H1 (cell line): ENCODE measurements around the gene NDST3. TPM values are rescaled to one million over a fixed set of nuclear protein-coding genes. Genes with fewer than 3 reads are reported as not detected.

ENCODE experiments used
- CTCF ChIA-PET: fragments of 300-600 bp; sonication (Branson Sonifier 250); formaldehyde crosslinking; loops from one replicate; lab custom pipeline; 2021; ENCODE audit not compliant: partially characterized antibody; lab: Charles Lee
- POLR2A ChIA-PET: fragments of 300-600 bp; sonication (Branson Sonifier 250); formaldehyde crosslinking; loops from one replicate; lab custom pipeline; 2021; ENCODE audit warnings: inconsistent platforms; ENCODE audit not compliant: partially characterized antibody; lab: Charles Lee
- DNase-seq, 2 experiments: peaks; one replicate each; pipeline versions ENCODE4 v3.0.0 to v3.0.0-alpha.2; 2010 to 2022; ENCODE audit warnings: low spot score in 2 of 2, low read depth in 1 of 2, mixed read lengths in 1 of 2
- FAIRE-seq: peaks from 2 replicates; lab custom pipeline; 2011; peaks lifted over from hg19 to GRCh38; lab: Jason Lieb, UNC
- H2AFZ ChIP-seq: 2 replicates; pipeline ENCODE4 v1.8.1; 2012; ENCODE audit warnings: low read length, inconsistent platforms
- H2AK5ac ChIP-seq: 2 replicates; pipeline ENCODE4 v1.6.1; 2013; ENCODE audit warnings: low read depth, low read length
- H2BK120ac ChIP-seq: replicated peaks from 2 replicates; pipeline ENCODE3; 2013; ENCODE audit warnings: low read depth, low read length, inconsistent platforms
- H2BK12ac ChIP-seq: 2 replicates; pipeline ENCODE4 v1.6.1; 2013; ENCODE audit warnings: low read depth, low read length
- H2BK15ac ChIP-seq: 2 replicates; pipeline ENCODE4 v1.6.1; 2013; ENCODE audit warnings: low read length
- H2BK20ac ChIP-seq: 2 replicates; pipeline ENCODE4 v1.6.1; 2013; ENCODE audit warnings: low read length
- H2BK5ac ChIP-seq: 2 replicates; pipeline ENCODE4 v1.6.1; 2013; ENCODE audit warnings: low read depth, low read length
- H3K14ac ChIP-seq: 2 replicates; pipeline ENCODE4 v1.6.1; 2013; ENCODE audit warnings: inconsistent platforms; ENCODE audit not compliant: insufficient read length
- H3K18ac ChIP-seq: 2 replicates; pipeline ENCODE4 v1.6.1; 2013; ENCODE audit warnings: low read length; ENCODE audit errors: extremely low read depth
- H3K23ac ChIP-seq: 2 replicates; pipeline ENCODE4 v1.6.1; 2013; ENCODE audit warnings: inconsistent platforms; ENCODE audit not compliant: insufficient read length
- H3K23me2 ChIP-seq: 2 replicates; pipeline ENCODE4 v1.6.1; 2013; ENCODE audit warnings: low read depth, low read length
- H3K27ac ChIP-seq: 2 replicates; pipeline ENCODE4 v1.6.1; 2011; ENCODE audit warnings: low read depth, low read length, inconsistent platforms
- H3K27me3 ChIP-seq, 4 experiments: replicated peaks in 1 of 4; 1 replicate in 1 of 4; 2 replicates in 3 of 4; pipeline versions ENCODE4 v1.6.1 to v1.8.1; 2011 to 2013; ENCODE audit warnings: low read length in 3 of 4, mild to moderate bottlenecking in 3 of 4, inconsistent platforms in 2 of 4, mixed read lengths in 2 of 4, moderate library complexity in 1 of 4; ENCODE audit not compliant: control insufficient read depth in 3 of 4, insufficient read depth in 3 of 4; ENCODE audit errors: extremely low read depth in 1 of 4
- H3K36me3 ChIP-seq, 4 experiments: 2 replicates each; pipeline versions ENCODE4 v1.6.1 to v1.8.1; 2011 to 2013; ENCODE audit warnings: mild to moderate bottlenecking in 4 of 4, low read length in 3 of 4, moderate library complexity in 2 of 4, control low read depth in 1 of 4, inconsistent platforms in 1 of 4; ENCODE audit not compliant: insufficient read depth in 4 of 4, control insufficient read depth in 2 of 4
- H3K4ac ChIP-seq: replicated peaks from 2 replicates; pipeline ENCODE3; 2013; ENCODE audit warnings: low read length, low read depth, mixed read lengths, inconsistent platforms; ENCODE audit not compliant: insufficient read length
- H3K4me1 ChIP-seq, 4 experiments: replicated peaks in 1 of 4; 1 replicate in 1 of 4; 2 replicates in 3 of 4; pipeline versions ENCODE4 v1.6.1 to v1.8.1; 2011 to 2013; ENCODE audit warnings: low read length in 3 of 4, inconsistent platforms in 2 of 4, mixed read lengths in 1 of 4; ENCODE audit not compliant: insufficient read depth in 4 of 4, control insufficient read depth in 3 of 4
- H3K4me2 ChIP-seq, 2 experiments: 2 replicates each; pipeline versions ENCODE4 v1.6.1 to v1.8.1; 2011 to 2013; ENCODE audit warnings: low read depth in 2 of 2, low read length in 2 of 2, control low read depth in 1 of 2, inconsistent platforms in 1 of 2, mild to moderate bottlenecking in 1 of 2; ENCODE audit not compliant: insufficient read depth in 1 of 2
- H3K4me3 ChIP-seq, 4 experiments: fragments of 200-600, 300-600 bp in 1 of 4; sonication (generic), shearing (Covaris generic), sonication (Bioruptor Twin) in 1 of 4; 2 replicates each; pipeline versions ENCODE4 v1.5.1 to v1.8.1; 2011 to 2016; ENCODE audit warnings: low read length in 4 of 4, low read depth in 3 of 4, control low read depth in 2 of 4, inconsistent platforms in 2 of 4, mild to moderate bottlenecking in 2 of 4, mixed read lengths in 1 of 4, moderate library complexity in 1 of 4; ENCODE audit not compliant: insufficient read depth in 2 of 4; ENCODE audit errors: extremely low read depth in 1 of 4
- H3K56ac ChIP-seq: replicated peaks from 2 replicates; pipeline ENCODE3; 2013; ENCODE audit warnings: low read depth, mild to moderate bottlenecking, mixed read lengths, low read length, inconsistent platforms; ENCODE audit not compliant: insufficient read length
- H3K79me1 ChIP-seq: 2 replicates; pipeline ENCODE4 v1.6.1; 2013; ENCODE audit warnings: low read depth, low read length, control low read depth
- H3K79me2 ChIP-seq, 2 experiments: 2 replicates each; pipeline versions ENCODE4 v1.6.1 to v1.8.1; 2012 to 2013; ENCODE audit warnings: low read length in 2 of 2, mild to moderate bottlenecking in 2 of 2, inconsistent platforms in 1 of 2; ENCODE audit not compliant: insufficient read depth in 2 of 2, control insufficient read depth in 1 of 2
- H3K9ac ChIP-seq, 4 experiments: replicated peaks in 1 of 4; 1 replicate in 1 of 4; 2 replicates in 3 of 4; pipeline versions ENCODE4 v1.6.1 to v1.8.1; 2011 to 2013; ENCODE audit warnings: low read depth in 3 of 4, low read length in 3 of 4, control low read depth in 2 of 4, mild to moderate bottlenecking in 2 of 4, moderate library complexity in 2 of 4, inconsistent platforms in 1 of 4; ENCODE audit errors: extremely low read depth in 1 of 4
- H3K9me3 ChIP-seq, 2 experiments: 2 replicates each; pipeline versions ENCODE4 v1.6.1 to v1.8.1; 2012 to 2013; ENCODE audit warnings: mild to moderate bottlenecking in 2 of 2, moderate library complexity in 2 of 2, control low read depth in 1 of 2, inconsistent platforms in 1 of 2, low read depth in 1 of 2, low read length in 1 of 2, mixed read lengths in 1 of 2; ENCODE audit not compliant: insufficient read depth in 2 of 2
- H4K20me1 ChIP-seq, 2 experiments: replicated peaks in 1 of 2; 2 replicates each; pipeline versions ENCODE3 to v1.8.1; 2011 to 2013; ENCODE audit warnings: inconsistent platforms in 2 of 2, low read length in 2 of 2, mild to moderate bottlenecking in 1 of 2; ENCODE audit not compliant: insufficient read depth in 2 of 2, control insufficient read depth in 1 of 2
- H4K5ac ChIP-seq: 2 replicates; pipeline ENCODE4 v1.6.1; 2013; ENCODE audit warnings: low read length, low read depth, mixed read lengths, inconsistent platforms; ENCODE audit not compliant: insufficient read length
- H4K8ac ChIP-seq: 2 replicates; pipeline ENCODE4 v1.8.0; 2013; ENCODE audit warnings: mild to moderate bottlenecking, moderate library complexity, low read length, inconsistent platforms; ENCODE audit not compliant: insufficient read depth; ENCODE audit errors: extremely low read depth
- H4K91ac ChIP-seq: replicated peaks from 2 replicates; pipeline ENCODE3; 2013; ENCODE audit warnings: low read length, mixed read lengths, inconsistent platforms; ENCODE audit not compliant: insufficient read length
- KDM4A ChIP-seq: IDR thresholded peaks from one replicate; pipeline ENCODE4 v1.7.1; 2012; ENCODE audit warnings: low read depth, mild to moderate bottlenecking, moderate library complexity, low read length, inconsistent platforms; ENCODE audit not compliant: severe bottlenecking
- SIN3A ChIP-seq, 2 experiments: IDR thresholded peaks in 1 of 2; conservative IDR thresholded peaks in 1 of 2; 2 replicates each; pipeline ENCODE4 v1.6.1; 2011 to 2012; ENCODE audit warnings: low read length in 2 of 2, improper control_type of control experiment in 1 of 2, low read depth in 1 of 2, mild to moderate bottlenecking in 1 of 2
- SP1 ChIP-seq: IDR thresholded peaks from 2 replicates; pipeline ENCODE4 v1.6.1; 2011; ENCODE audit warnings: low read depth, low read length
- WGBS, 2 experiments: shearing (Covaris generic) in 1 of 2; methylation state at CpG; one replicate each; pipeline versions ENCODE4 v1.1.6 to v1.1.7; 2013 to 2015; ENCODE audit warnings: low lambda C conversion rate in 2 of 2, mixed read lengths in 2 of 2, inconsistent platforms in 1 of 2, low coverage in 1 of 2, missing lambda C conversion rate in 1 of 2; ENCODE audit not compliant: insufficient replicate concordance in 2 of 2, insufficient coverage in 1 of 2, insufficient read length in 1 of 2; ENCODE audit errors: extremely low coverage in 1 of 2, missing lambda C conversion rate in 1 of 2; 5-methylcytosine and 5-hydroxymethylcytosine counted together
- polyA plus RNA-seq, 7 experiments: library from polyadenylated mRNA; depleted of rRNA in 3 of 7; stranded (reverse) in 5 of 7; unstranded in 2 of 7; fragments of >200 nt in 5 of 7; fragments of 200-250 nt in 2 of 7; gene quantifications; 1 replicate in 5 of 7; 2 replicates in 1 of 7; 4 replicates in 1 of 7; pipeline versions ENCODE4 v1.2.1 to v1.2.3, GENCODE V29; 2011 to 2013; ENCODE audit warnings: missing spikeins in 2 of 7, mixed read lengths in 2 of 7
- total RNA-seq: library from RNA; stranded (reverse); fragmentation: NEBNext Ultra II Directional; extraction: Animal tissue kit (Norgen Biotek cat#: 25700); gene quantifications from 2 replicates; pipeline ENCODE4 v1.2.1, GENCODE V29; 2021

NDST3 gene
- total and polyA plus RNA-seq, 2 of the 8 experiments (the other 6 are each of a cell fraction or from before 2014, with no cell fraction given) = 0.35 to 0.60 TPM

DNA sequence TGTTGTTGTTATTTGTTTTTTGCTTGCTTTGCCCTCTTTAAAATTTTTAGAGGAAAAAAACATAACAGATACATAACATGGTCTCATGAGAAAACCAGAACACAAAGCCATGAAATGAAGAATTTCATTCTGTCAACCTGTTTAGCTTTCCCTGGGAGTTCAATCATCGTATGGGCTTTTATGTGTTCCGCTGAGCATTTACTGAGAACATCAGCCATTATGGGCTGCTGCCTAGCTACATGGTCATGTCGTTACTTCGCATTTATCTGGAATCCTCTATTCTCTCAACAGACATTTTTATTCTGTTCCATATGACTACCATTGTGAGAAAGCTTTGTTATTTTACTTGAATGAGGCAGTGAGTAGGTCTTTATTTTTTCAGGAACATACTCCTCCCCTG lies 51.4 kb downstream of the NDST3 start:
- H3K23ac ChIP-seq = no peak overlapping the region
- H3K4me1 ChIP-seq = no peaks in the 10 kb centered on the region; a peak in 1 of 7 replicates
- H2AFZ ChIP-seq = no peak overlapping the region
- H3K4me2 ChIP-seq = no peak overlapping the region
- no peak for FAIRE-seq
- H4K8ac ChIP-seq = no peak overlapping the region
- H4K20me1 ChIP-seq = no peaks in the 10 kb centered on the region
- H3K79me1 ChIP-seq = no peaks in the 10 kb centered on the region
- 94% methylated on average over 4 of the region's 4 CpGs; no CpG with 5 or more reads in 1 of the 2 experiments for WGBS, 2 experiments
- no peak overlapping the region for H3K9ac ChIP-seq
- H2BK120ac ChIP-seq = no peak overlapping the region
- no peak overlapping the region for H3K4ac ChIP-seq
- DNase-seq = no peak
- no peaks in the 10 kb centered on the region for H3K23me2 ChIP-seq
- no peak overlapping the region for H2AK5ac ChIP-seq
- no peaks in the 10 kb centered on the region for H3K9me3 ChIP-seq
- H3K36me3 ChIP-seq = no peaks in the 10 kb centered on the region
- no peak overlapping the region for H3K56ac ChIP-seq
- H4K5ac ChIP-seq = no peak overlapping the region
- TF ChIP-seq SIN3A (conservative IDR thresholded peaks at IDR 0.05 in 1 of 2, IDR thresholded peaks at IDR 0.05 in 1 of 2; ENCODE audit: low read depth in 1 of 2, low read length in 2 of 2) (no peak), KDM4A (no peak), SP1 (no peak)
- no peaks in the 10 kb centered on the region for H3K79me2 ChIP-seq
- no peak overlapping the region for H2BK20ac ChIP-seq
- no peak overlapping the region for H3K4me3 ChIP-seq
- H3K27ac ChIP-seq = no peak overlapping the region
- H3K14ac ChIP-seq = no peak overlapping the region
- H2BK12ac ChIP-seq = no peak overlapping the region
- no peak overlapping the region for H2BK5ac ChIP-seq
- no peaks in the 10 kb centered on the region for H3K27me3 ChIP-seq
- no peak overlapping the region for H4K91ac ChIP-seq
- H2BK15ac ChIP-seq = no peak overlapping the region
- no peak overlapping the region for H3K18ac ChIP-seq
- POLR2A ChIA-PET = no interaction called here
- CTCF ChIA-PET = interaction anchor here (4.0 kb wide), 1 partner anchor 8 kb away, joined by 22 read pairs; no protein-coding TSS in a partner anchor
